GM12872 (cell line): ENCODE measurements around the gene DMRT1.

Experiments
- TF ChIP-seq, protein P1 (sequence below): IDR thresholded peaks from 3 replicates; pipeline ENCODE4 v1.5.1; 2011; ENCODE audit warnings: low read depth, mild to moderate bottlenecking, low read length, moderate library complexity; ENCODE audit not compliant: insufficient read depth

The DMRT1 gene

DNA sequence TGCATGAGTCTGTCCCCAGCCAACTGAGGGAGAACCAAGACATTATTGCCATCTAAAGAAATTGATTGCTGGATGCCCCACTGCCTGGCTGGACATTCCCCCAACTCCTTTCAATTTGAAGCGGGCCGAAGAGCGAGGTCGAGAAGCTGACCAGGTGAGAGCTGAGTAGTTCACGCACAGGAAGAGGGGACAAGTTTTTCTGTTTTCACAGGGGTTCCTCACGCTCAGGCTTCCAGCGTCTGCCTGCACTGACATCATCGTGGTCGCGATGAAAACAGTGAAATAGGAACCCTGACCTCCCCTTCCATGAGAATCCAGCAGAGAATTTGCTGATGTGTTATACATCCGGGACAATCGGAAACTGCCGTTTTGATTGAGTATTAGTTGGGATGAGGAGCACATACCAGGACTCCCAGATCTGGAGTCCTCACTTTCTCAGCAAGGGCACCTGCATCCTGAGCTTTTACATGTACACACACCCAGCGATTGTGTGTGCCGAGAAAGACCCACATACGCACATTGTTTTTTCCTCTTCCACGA lies 131.9 kb downstream of the DMRT1 start:
- TF ChIP-seq, protein P1, sequence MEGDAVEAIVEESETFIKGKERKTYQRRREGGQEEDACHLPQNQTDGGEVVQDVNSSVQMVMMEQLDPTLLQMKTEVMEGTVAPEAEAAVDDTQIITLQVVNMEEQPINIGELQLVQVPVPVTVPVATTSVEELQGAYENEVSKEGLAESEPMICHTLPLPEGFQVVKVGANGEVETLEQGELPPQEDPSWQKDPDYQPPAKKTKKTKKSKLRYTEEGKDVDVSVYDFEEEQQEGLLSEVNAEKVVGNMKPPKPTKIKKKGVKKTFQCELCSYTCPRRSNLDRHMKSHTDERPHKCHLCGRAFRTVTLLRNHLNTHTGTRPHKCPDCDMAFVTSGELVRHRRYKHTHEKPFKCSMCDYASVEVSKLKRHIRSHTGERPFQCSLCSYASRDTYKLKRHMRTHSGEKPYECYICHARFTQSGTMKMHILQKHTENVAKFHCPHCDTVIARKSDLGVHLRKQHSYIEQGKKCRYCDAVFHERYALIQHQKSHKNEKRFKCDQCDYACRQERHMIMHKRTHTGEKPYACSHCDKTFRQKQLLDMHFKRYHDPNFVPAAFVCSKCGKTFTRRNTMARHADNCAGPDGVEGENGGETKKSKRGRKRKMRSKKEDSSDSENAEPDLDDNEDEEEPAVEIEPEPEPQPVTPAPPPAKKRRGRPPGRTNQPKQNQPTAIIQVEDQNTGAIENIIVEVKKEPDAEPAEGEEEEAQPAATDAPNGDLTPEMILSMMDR = no peak

DNA sequence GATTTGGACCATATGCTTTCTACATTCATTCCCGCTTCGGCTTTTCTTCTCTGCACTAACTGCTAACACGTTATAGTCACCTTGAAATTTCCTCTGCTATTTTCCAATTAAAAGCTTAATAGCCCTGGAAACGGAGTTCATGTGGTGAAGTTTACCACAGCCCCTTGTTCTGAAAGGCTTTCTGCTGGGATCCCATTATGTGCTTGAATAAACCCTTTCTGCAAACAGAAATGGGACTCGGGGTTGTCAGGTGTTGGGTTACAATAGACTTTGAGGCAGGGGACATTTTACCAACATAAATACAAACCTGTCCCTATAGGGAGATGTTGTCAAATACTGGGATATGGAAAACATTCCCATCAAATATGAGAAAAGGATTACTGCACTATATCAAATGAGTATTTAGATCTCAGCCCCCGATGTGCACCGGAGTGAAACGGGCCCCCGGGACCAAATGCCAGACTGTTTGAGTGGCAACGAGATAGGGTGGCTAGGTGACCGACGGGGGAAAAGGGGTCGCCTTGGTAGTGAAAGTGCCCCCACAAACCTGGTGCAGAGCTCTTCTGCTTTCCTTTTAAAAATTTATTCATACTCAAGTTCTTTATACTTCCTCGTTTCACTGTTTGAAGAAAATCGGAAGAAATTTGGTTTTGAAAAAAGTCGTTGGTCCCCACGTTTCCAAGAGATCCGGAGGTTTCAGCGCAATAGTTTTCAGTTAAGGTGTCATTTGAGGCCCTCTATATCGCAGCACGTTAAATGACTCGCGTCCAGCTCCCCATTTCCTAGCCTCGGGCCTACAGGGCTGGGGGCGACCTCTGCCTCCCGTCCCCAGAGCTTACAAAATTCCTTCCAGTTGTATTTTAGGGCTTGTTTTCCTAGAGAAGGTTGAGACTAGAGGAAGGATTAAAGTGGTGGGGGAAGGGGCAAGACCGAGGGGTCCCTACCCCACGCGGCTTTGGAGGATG lies 132.8 kb downstream of the DMRT1 start:
- TF ChIP-seq, protein P1 = no peak

DNA sequence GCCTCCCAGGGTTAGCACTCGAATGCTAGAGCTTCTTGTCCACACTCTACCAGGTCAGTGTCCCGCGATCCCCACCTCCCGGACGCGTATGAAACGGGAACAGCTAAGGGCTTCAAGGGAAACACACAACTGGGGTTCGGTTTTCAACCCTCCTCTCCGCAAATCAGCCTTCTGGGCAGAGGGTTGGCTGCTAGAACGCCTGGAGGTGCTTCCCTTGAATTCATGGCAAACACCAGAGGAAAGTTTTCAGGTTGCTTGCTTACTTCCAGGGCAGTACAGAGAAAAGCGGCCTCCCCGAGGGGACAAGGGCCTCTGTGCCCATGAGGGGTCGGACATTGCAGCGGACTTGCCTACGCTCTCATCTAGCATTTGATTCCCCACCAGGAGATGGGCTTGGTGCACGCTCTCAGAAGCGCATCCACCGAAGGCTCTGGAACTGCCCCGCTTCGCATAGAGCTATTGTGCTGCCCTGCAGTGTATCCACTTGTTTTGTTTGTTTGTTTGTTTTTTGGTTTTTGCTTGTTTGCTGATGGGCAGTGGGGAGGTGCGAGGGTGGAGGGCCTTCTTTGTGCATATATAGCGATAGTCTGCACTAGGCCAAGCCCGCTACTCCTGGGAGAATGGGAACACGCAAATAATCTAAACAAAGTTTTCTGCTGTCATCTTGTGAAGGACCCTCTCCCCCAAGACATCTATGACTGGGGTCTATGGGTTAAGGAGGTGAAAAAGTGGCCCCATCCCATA lies 133.7 kb downstream of the DMRT1 start:
- TF ChIP-seq, protein P1 = no peak

DNA sequence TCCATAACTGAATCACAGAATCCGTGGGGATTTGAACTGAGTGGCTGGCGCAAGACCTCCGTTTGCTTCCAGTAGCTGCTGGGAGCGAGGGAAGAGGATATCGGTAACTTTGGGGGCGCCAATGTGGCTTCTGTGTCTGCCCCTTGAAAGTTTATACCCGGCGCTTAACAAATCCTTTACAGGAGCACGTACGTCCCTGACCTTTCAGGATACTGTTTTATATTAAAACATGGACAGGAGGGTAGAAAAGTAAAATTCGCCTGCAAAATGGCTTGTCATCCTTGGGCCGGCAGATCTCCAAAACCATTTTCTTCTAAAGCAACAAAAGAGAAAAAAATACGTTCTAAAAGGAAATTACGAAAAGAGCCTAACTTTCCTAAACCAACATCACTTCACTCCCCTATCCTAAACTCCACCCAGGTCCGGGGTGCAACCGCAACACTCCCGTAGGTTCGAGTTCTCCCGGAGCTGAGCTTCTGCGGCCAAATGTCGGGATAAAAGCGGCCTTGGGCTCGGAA lies 134.3 kb downstream of the DMRT1 start:
- TF ChIP-seq, protein P1 = no peak

DNA sequence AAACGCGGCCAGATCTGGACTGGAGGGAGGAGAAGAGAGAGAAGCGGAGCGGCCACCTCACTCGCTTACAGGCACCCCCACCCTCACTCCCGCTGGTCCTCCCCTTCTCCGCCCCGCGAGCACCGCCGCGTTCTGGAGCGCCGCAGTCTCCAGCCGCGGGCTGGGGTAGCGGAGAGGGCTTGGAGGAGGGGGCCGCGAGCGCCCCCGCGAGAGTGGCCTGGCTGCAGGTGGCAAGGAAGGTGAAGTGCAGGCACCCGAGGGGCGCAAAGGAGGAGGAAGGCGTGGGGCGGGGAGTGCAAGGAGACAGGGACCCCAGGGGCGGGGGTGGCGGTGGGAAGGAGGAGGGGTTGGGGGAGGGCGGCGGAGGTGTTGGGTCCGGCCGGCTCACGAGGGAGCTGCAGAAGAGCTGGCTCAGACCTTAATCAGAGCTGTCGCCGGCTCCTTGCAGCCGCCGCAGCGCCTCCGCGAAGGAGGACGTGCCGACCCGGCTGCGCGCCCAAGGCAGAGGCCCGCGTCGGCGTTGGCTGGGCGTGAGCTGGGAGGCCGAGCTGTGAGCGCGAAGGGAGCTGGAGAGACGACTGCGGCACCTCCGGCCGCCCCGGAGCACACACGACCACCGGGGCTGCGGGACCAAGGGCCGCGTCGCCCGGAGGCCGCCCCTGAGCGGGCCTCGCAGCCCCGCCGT lies 134.9 kb downstream of the DMRT1 start, which contains the start of gene DMRT3:
Gene DMRT3 (plus strand): TSS at position 398 of the 685 bp plus-strand sequence. CDS start 347 bp downstream, outside the sequence.
- TF ChIP-seq, protein P1 = no peak

DNA sequence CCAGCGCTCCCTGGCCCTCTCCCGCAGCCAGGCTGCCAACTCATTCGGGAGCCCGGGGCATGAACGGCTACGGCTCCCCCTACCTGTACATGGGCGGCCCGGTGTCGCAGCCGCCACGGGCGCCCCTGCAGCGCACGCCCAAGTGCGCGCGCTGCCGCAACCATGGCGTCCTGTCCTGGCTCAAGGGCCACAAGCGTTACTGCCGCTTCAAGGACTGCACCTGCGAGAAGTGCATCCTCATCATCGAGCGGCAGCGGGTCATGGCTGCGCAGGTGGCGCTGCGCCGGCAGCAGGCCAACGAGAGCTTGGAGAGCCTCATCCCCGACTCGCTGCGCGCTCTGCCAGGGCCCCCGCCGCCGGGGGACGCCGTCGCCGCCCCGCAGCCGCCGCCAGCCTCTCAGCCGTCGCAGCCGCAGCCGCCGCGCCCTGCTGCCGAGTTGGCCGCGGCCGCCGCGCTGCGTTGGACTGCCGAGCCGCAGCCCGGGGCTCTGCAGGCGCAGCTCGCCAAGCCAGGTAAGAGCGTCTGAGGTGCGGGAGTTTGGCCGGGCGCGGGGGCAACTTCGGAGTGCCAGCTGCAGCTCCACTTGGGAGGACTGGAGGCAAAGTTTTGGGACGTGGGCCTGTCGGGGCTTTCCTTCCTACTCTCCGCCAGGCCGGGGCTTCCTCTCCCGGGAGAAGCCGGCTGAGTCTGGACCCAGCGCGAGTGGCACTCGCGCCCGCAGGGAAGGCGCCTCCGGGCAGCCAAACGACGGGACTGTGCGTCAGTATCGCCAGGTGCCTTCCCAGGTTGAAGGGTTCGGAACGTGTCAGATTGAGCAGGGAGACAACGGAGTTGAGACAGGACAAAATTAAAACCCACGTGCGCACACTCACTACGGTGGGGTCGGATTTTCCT lies 135.7 kb downstream of the DMRT1 start:
- TF ChIP-seq, protein P1 = no peak
